GM13976 (cell line): ENCODE measurements around the gene FUS.

Experiments used
- DNase-seq: peaks from one replicate; pipeline ENCODE4 v3.0.0; 2012; ENCODE audit warnings: low spot score
- in situ Hi-C: fragments of 300-500 bp; cut with MboI; formaldehyde crosslinking; loops from one replicate; pipeline ENCODE4 v1.12.0; 2022; ENCODE audit warnings: low sequenced_read_pairs, mixed read lengths, inconsistent platforms; ENCODE audit not compliant: unreplicated experiment
- TF ChIP-seq, protein P1 (sequence below): IDR thresholded peaks from 2 replicates; pipeline ENCODE4 v1.5.1; 2012; ENCODE audit warnings: borderline replicate concordance, mild to moderate bottlenecking; ENCODE audit not compliant: insufficient read depth; ENCODE audit errors: extremely low read depth, missing control alignments, control extremely low read depth

Gene FUS

DNA sequence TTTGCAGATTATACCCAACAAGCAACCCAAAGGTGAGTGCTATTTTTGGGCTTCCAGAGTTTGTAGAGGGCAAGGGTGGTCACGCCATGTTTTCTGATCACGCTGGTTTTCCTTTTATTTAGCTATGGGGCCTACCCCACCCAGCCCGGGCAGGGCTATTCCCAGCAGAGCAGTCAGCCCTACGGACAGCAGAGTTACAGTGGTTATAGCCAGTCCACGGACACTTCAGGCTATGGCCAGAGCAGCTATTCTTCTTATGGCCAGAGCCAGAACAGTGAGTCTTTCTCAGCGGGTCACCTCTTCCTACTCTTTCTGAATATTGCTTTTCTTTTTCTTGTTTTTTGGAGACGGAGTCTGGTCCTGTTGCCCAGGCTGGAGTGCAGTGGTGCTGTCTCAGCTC is 2.5 kb downstream of the FUS start:
- no peak for DNase-seq

DNA sequence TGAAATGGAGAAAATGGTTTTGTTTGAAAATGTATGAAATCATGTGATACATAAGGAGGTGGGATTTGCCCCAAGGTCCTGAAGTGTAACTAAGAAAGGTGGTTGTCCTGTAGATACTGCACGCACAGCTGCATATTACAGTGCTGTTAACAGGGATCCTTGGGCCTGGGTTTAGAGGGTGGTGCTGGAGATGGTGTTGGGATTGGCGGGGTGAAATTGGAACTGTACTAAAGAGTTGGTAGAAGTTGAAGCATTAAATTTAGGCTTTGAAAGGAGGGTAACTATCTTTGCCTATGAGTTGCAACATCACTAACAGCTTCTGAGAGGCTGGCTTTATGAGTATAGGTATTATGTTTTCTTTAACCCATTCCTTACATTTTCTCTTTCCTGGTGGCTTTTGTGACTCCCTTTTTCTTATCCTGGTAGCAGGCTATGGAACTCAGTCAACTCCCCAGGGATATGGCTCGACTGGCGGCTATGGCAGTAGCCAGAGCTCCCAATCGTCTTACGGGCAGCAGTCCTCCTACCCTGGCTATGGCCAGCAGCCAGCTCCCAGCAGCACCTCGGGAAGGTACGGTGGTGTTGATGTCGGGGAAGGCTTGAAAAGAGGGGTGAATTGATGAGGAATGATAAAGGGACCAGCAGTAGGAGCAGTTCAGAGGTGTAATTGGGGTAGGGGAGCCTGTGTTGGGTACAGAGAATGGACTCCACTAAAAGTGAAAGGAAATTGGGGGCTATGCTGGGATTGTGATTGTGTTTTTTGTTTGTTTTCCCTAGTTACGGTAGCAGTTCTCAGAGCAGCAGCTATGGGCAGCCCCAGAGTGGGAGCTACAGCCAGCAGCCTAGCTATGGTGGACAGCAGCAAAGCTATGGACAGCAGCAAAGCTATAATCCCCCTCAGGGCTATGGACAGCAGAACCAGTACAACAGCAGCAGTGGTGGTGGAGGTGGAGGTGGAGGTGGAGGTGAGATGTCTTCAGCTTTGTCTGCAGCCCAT is 3.8 kb downstream of the FUS start:
- no peak for DNase-seq
- TF ChIP-seq, protein P1, sequence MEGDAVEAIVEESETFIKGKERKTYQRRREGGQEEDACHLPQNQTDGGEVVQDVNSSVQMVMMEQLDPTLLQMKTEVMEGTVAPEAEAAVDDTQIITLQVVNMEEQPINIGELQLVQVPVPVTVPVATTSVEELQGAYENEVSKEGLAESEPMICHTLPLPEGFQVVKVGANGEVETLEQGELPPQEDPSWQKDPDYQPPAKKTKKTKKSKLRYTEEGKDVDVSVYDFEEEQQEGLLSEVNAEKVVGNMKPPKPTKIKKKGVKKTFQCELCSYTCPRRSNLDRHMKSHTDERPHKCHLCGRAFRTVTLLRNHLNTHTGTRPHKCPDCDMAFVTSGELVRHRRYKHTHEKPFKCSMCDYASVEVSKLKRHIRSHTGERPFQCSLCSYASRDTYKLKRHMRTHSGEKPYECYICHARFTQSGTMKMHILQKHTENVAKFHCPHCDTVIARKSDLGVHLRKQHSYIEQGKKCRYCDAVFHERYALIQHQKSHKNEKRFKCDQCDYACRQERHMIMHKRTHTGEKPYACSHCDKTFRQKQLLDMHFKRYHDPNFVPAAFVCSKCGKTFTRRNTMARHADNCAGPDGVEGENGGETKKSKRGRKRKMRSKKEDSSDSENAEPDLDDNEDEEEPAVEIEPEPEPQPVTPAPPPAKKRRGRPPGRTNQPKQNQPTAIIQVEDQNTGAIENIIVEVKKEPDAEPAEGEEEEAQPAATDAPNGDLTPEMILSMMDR, result no peak
- in situ Hi-C loops, result loop anchor here (25.0 kb wide), 1 partner anchor 179 kb away; the partner anchor contains the start of gene ITGAX

More for the DNA sequence above, 2.5 kb downstream of the FUS start:
- TF ChIP-seq, protein P1, result no peak
- in situ Hi-C loops, result loop anchor here (25.0 kb wide), 1 partner anchor 180 kb away; the partner anchor contains the start of gene ITGAX

DNA sequence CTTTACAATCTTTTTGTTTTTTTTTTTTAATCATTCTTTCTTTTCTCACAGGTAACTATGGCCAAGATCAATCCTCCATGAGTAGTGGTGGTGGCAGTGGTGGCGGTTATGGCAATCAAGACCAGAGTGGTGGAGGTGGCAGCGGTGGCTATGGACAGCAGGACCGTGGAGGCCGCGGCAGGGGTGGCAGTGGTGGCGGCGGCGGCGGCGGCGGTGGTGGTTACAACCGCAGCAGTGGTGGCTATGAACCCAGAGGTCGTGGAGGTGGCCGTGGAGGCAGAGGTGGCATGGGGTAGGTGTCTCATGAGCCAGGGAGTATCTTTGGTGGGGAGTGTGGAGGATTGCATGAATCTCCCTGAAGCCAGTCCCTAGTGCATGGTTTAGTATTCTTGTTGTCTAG is 4.9 kb downstream of the FUS start:
- DNase-seq, result no peak
- TF ChIP-seq, protein P1, result no peak
- in situ Hi-C loops, result loop anchor here (25.0 kb wide), 1 partner anchor 177 kb away; the partner anchor contains the start of gene ITGAX

DNA sequence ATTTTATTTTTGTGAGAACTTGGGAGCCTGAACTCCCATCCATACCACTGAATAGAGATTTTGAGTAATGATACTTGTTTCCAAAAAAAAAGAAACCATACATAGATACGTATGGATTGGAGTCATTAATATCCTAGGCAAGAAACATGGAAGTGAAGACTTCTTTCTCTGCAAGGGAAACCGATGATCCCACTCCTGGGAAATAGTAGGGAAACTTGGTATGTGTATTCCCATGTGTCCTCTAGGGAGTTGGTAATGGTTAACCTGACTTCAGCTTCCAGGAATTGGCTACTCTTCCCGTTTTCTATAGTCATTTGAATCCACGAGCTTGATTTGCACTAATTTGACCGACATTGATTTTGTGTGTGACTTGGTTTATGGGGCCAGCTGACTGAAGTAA is 5.4 kb downstream of the FUS start:
- in situ Hi-C loops, result loop anchor here (25.0 kb wide), 1 partner anchor 177 kb away; the partner anchor contains the start of gene ITGAX
- TF ChIP-seq, protein P1, result no peak
- DNase-seq, result no peak

- no peak for DNase-seq
- TF ChIP-seq, protein P1, result no peak
- in situ Hi-C loops, result loop anchor here (25.0 kb wide), 1 partner anchor 176 kb away; the partner anchor contains the start of gene ITGAX
These were observed 6.2 kb downstream of the FUS start for GRCh38 chr16:31186176-31186575.

DNA sequence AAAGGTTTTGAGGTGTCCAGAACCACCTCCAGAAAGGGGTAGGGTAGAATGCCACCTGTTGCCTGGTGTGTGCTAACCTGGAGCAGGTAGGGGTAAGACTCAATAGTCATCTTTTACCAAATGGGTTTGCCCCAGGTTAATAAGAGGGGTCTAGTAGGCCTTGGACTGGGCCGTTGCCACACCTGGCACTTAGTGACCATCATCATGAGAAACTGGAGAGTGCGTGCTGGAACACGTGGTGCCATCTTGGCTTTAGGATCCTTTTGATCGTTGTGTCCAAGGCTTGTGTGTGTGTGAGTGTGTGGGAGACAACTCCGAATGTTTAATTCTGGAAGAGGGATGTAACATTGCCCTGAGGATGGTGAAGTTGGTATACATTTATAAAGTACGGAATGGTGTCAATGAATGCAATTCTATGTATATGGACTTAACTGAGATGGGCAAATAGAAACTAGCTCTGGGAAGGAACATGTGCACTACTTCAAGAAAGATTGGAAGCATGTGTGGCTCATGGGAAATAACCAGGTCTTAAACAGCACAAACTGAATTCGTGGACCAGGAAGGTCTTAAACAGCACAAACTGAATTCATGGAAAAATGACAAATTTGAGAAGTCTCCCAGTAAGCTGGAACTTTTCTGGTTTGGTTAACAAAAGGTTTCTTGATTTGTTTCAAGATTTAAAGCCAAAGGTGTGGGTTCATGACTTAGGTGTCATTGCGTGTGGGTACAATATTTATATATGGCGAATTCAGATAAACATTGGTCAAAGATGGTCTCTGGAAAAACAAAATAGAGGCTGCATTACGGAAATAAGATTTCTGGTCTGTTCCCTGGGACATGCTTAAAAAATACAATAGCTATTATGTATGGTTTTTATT is 7.2 kb downstream of the FUS start:
- no peak for DNase-seq
- in situ Hi-C loops, result loop anchor here (25.0 kb wide), 1 partner anchor 175 kb away; the partner anchor contains the start of gene ITGAX

More for the DNA sequence above, 7.2 kb downstream of the FUS start:
- TF ChIP-seq, protein P1, result no peak
